Stimulated activated naive CD4-positive, alpha-beta T cell (primary cell): ENCODE results near the gene LYST.
"Not testable (repeated sequence)": the region's sequence is repeated elsewhere in the genome, so short reads cannot be mapped to it uniquely, and the experiment has no call there.

Experiments
- DNase-seq, 6 experiments: peaks; one replicate each; lab custom pipeline; 2025; lab: John Stamatoyannopoulos, UW

The LYST gene

GRCh38 chr1:235657747-235658526, 208.8 kb downstream of the LYST start:
- no peak for DNase-seq

- DNase-seq, result no peak
Observed at GRCh38 chr1:235657269-235657668, 209.4 kb downstream of the LYST start.

GRCh38 chr1:235652364-235652763, 214.3 kb downstream of the LYST start:
- DNase-seq, result no peak

GRCh38 chr1:235651170-235651806, 215.4 kb downstream of the LYST start:
- DNase-seq, result no peak

GRCh38 chr1:235650341-235651169, 216.2 kb downstream of the LYST start:
- no peak for DNase-seq

GRCh38 chr1:235649368-235650163, 217.1 kb downstream of the LYST start, which contains the start of gene GNG4:
TSS of gene GNG4 (minus strand) at chr1:235649784. CDS start at chr1:235583838, 65,946 bp downstream.
- no peak for DNase-seq

- DNase-seq, result peak in 5 of 6 experiments; percentile 16 to 44 (median 23)
Observed at GRCh38 chr1:235648954-235649367, 217.7 kb downstream of the LYST start.

- no peak for DNase-seq
Observed at GRCh38 chr1:235648407-235648907, 218.2 kb downstream of the LYST start.

- DNase-seq, result not testable (repeated sequence)
Observed at GRCh38 chr1:235647537-235647936, 219.2 kb downstream of the LYST start.

GRCh38 chr1:235646463-235646862, 220.2 kb downstream of the LYST start:
- DNase-seq, result no peak

- DNase-seq, result no peak
Observed at GRCh38 chr1:235644693-235645305, 221.9 kb downstream of the LYST start.

GRCh38 chr1:235643837-235644692, 222.6 kb downstream of the LYST start:
- DNase-seq, result no peak

GRCh38 chr1:235642943-235643371, 223.7 kb downstream of the LYST start:
- DNase-seq, result no peak

GRCh38 chr1:235642011-235642942, 224.4 kb downstream of the LYST start:
- peak; percentile 18 to 55 (median 26) for DNase-seq

- no peak for DNase-seq
Observed at GRCh38 chr1:235640580-235640979, 226.1 kb downstream of the LYST start.

GRCh38 chr1:235639226-235640205, 227.2 kb downstream of the LYST start:
- no peak for DNase-seq

- not testable (repeated sequence) for DNase-seq
Observed at GRCh38 chr1:235638612-235639011, 228.1 kb downstream of the LYST start.
